HL-60 (cell line): ENCODE measurements around the gene PRSS56.

ENCODE experiments used
- CTCF ChIP-seq: IDR thresholded peaks from one replicate; pipeline ENCODE4 v1.5.1; 2011; ENCODE audit warnings: low read length, control low read depth, inconsistent platforms; ENCODE audit not compliant: insufficient read depth
- GABPA ChIP-seq: IDR thresholded peaks from 2 replicates; pipeline ENCODE4 v1.6.1; 2012; ENCODE audit warnings: low read depth
- POLR2AphosphoS5 ChIP-seq: IDR thresholded peaks from 2 replicates; pipeline ENCODE4 v1.6.1; 2012; ENCODE audit warnings: low read depth
- REST ChIP-seq: IDR thresholded peaks from 2 replicates; pipeline ENCODE4 v1.6.1; 2012; ENCODE audit warnings: low read depth; ENCODE audit not compliant: insufficient replicate concordance
- SPI1 ChIP-seq: IDR thresholded peaks from 2 replicates; pipeline ENCODE4 v1.6.1; 2012; ENCODE audit warnings: low read depth, mild to moderate bottlenecking, borderline replicate concordance

- no peak for TF ChIP-seq CTCF
- TF ChIP-seq POLR2AphosphoS5: no peak
- no peak for TF ChIP-seq REST
- no peak for TF ChIP-seq GABPA
- no peak for TF ChIP-seq SPI1
Measured at GRCh38 chr2:232534940-232535651, 14.9 kb downstream of the PRSS56 start.
